H1 (cell line): Measurements from ENCODE around the gene RGS6. TPM values are rescaled to one million over a fixed set of nuclear protein-coding genes. Genes with fewer than 3 reads are reported as not detected.

Experiments
- CTCF ChIA-PET: fragments of 300-600 bp; sonication (Branson Sonifier 250); formaldehyde crosslinking; loops from one replicate; lab custom pipeline; 2021; ENCODE audit not compliant: partially characterized antibody; lab: Charles Lee
- POLR2A ChIA-PET: fragments of 300-600 bp; sonication (Branson Sonifier 250); formaldehyde crosslinking; loops from one replicate; lab custom pipeline; 2021; ENCODE audit warnings: inconsistent platforms; ENCODE audit not compliant: partially characterized antibody; lab: Charles Lee
- DNase-seq, 2 experiments: peaks; one replicate each; pipeline versions ENCODE4 v3.0.0 to v3.0.0-alpha.2; 2010 to 2022; ENCODE audit warnings: low spot score in 2 of 2, low read depth in 1 of 2, mixed read lengths in 1 of 2
- FAIRE-seq: peaks from 2 replicates; lab custom pipeline; 2011; peaks lifted over from hg19 to GRCh38; lab: Jason Lieb, UNC
- H2AFZ ChIP-seq: 2 replicates; pipeline ENCODE4 v1.8.1; 2012; ENCODE audit warnings: low read length, inconsistent platforms
- H2AK5ac ChIP-seq: 2 replicates; pipeline ENCODE4 v1.6.1; 2013; ENCODE audit warnings: low read depth, low read length
- H2BK120ac ChIP-seq: replicated peaks from 2 replicates; pipeline ENCODE3; 2013; ENCODE audit warnings: low read depth, low read length, inconsistent platforms
- H2BK12ac ChIP-seq: 2 replicates; pipeline ENCODE4 v1.6.1; 2013; ENCODE audit warnings: low read depth, low read length
- H2BK15ac ChIP-seq: 2 replicates; pipeline ENCODE4 v1.6.1; 2013; ENCODE audit warnings: low read length
- H2BK20ac ChIP-seq: 2 replicates; pipeline ENCODE4 v1.6.1; 2013; ENCODE audit warnings: low read length
- H2BK5ac ChIP-seq: 2 replicates; pipeline ENCODE4 v1.6.1; 2013; ENCODE audit warnings: low read depth, low read length
- H3K14ac ChIP-seq: 2 replicates; pipeline ENCODE4 v1.6.1; 2013; ENCODE audit warnings: inconsistent platforms; ENCODE audit not compliant: insufficient read length
- H3K18ac ChIP-seq: 2 replicates; pipeline ENCODE4 v1.6.1; 2013; ENCODE audit warnings: low read length; ENCODE audit errors: extremely low read depth
- H3K23ac ChIP-seq: 2 replicates; pipeline ENCODE4 v1.6.1; 2013; ENCODE audit warnings: inconsistent platforms; ENCODE audit not compliant: insufficient read length
- H3K23me2 ChIP-seq: 2 replicates; pipeline ENCODE4 v1.6.1; 2013; ENCODE audit warnings: low read depth, low read length
- H3K27ac ChIP-seq: 2 replicates; pipeline ENCODE4 v1.6.1; 2011; ENCODE audit warnings: low read depth, low read length, inconsistent platforms
- H3K27me3 ChIP-seq, 4 experiments: replicated peaks in 1 of 4; 1 replicate in 1 of 4; 2 replicates in 3 of 4; pipeline versions ENCODE4 v1.6.1 to v1.8.1; 2011 to 2013; ENCODE audit warnings: low read length in 3 of 4, mild to moderate bottlenecking in 3 of 4, inconsistent platforms in 2 of 4, mixed read lengths in 2 of 4, moderate library complexity in 1 of 4; ENCODE audit not compliant: control insufficient read depth in 3 of 4, insufficient read depth in 3 of 4; ENCODE audit errors: extremely low read depth in 1 of 4
- H3K36me3 ChIP-seq, 4 experiments: 2 replicates each; pipeline versions ENCODE4 v1.6.1 to v1.8.1; 2011 to 2013; ENCODE audit warnings: mild to moderate bottlenecking in 4 of 4, low read length in 3 of 4, moderate library complexity in 2 of 4, control low read depth in 1 of 4, inconsistent platforms in 1 of 4; ENCODE audit not compliant: insufficient read depth in 4 of 4, control insufficient read depth in 2 of 4
- H3K4ac ChIP-seq: replicated peaks from 2 replicates; pipeline ENCODE3; 2013; ENCODE audit warnings: low read length, low read depth, mixed read lengths, inconsistent platforms; ENCODE audit not compliant: insufficient read length
- H3K4me1 ChIP-seq, 4 experiments: replicated peaks in 1 of 4; 1 replicate in 1 of 4; 2 replicates in 3 of 4; pipeline versions ENCODE4 v1.6.1 to v1.8.1; 2011 to 2013; ENCODE audit warnings: low read length in 3 of 4, inconsistent platforms in 2 of 4, mixed read lengths in 1 of 4; ENCODE audit not compliant: insufficient read depth in 4 of 4, control insufficient read depth in 3 of 4
- H3K4me2 ChIP-seq, 2 experiments: 2 replicates each; pipeline versions ENCODE4 v1.6.1 to v1.8.1; 2011 to 2013; ENCODE audit warnings: low read depth in 2 of 2, low read length in 2 of 2, control low read depth in 1 of 2, inconsistent platforms in 1 of 2, mild to moderate bottlenecking in 1 of 2; ENCODE audit not compliant: insufficient read depth in 1 of 2
- H3K4me3 ChIP-seq, 4 experiments: fragments of 200-600, 300-600 bp in 1 of 4; sonication (generic), shearing (Covaris generic), sonication (Bioruptor Twin) in 1 of 4; 2 replicates each; pipeline versions ENCODE4 v1.5.1 to v1.8.1; 2011 to 2016; ENCODE audit warnings: low read length in 4 of 4, low read depth in 3 of 4, control low read depth in 2 of 4, inconsistent platforms in 2 of 4, mild to moderate bottlenecking in 2 of 4, mixed read lengths in 1 of 4, moderate library complexity in 1 of 4; ENCODE audit not compliant: insufficient read depth in 2 of 4; ENCODE audit errors: extremely low read depth in 1 of 4
- H3K56ac ChIP-seq: replicated peaks from 2 replicates; pipeline ENCODE3; 2013; ENCODE audit warnings: low read depth, mild to moderate bottlenecking, mixed read lengths, low read length, inconsistent platforms; ENCODE audit not compliant: insufficient read length
- H3K79me1 ChIP-seq: 2 replicates; pipeline ENCODE4 v1.6.1; 2013; ENCODE audit warnings: low read depth, low read length, control low read depth
- H3K79me2 ChIP-seq, 2 experiments: 2 replicates each; pipeline versions ENCODE4 v1.6.1 to v1.8.1; 2012 to 2013; ENCODE audit warnings: low read length in 2 of 2, mild to moderate bottlenecking in 2 of 2, inconsistent platforms in 1 of 2; ENCODE audit not compliant: insufficient read depth in 2 of 2, control insufficient read depth in 1 of 2
- H3K9ac ChIP-seq, 4 experiments: replicated peaks in 1 of 4; 1 replicate in 1 of 4; 2 replicates in 3 of 4; pipeline versions ENCODE4 v1.6.1 to v1.8.1; 2011 to 2013; ENCODE audit warnings: low read depth in 3 of 4, low read length in 3 of 4, control low read depth in 2 of 4, mild to moderate bottlenecking in 2 of 4, moderate library complexity in 2 of 4, inconsistent platforms in 1 of 4; ENCODE audit errors: extremely low read depth in 1 of 4
- H3K9me3 ChIP-seq, 2 experiments: 2 replicates each; pipeline versions ENCODE4 v1.6.1 to v1.8.1; 2012 to 2013; ENCODE audit warnings: mild to moderate bottlenecking in 2 of 2, moderate library complexity in 2 of 2, control low read depth in 1 of 2, inconsistent platforms in 1 of 2, low read depth in 1 of 2, low read length in 1 of 2, mixed read lengths in 1 of 2; ENCODE audit not compliant: insufficient read depth in 2 of 2
- H4K20me1 ChIP-seq, 2 experiments: replicated peaks in 1 of 2; 2 replicates each; pipeline versions ENCODE3 to v1.8.1; 2011 to 2013; ENCODE audit warnings: inconsistent platforms in 2 of 2, low read length in 2 of 2, mild to moderate bottlenecking in 1 of 2; ENCODE audit not compliant: insufficient read depth in 2 of 2, control insufficient read depth in 1 of 2
- H4K5ac ChIP-seq: 2 replicates; pipeline ENCODE4 v1.6.1; 2013; ENCODE audit warnings: low read length, low read depth, mixed read lengths, inconsistent platforms; ENCODE audit not compliant: insufficient read length
- H4K8ac ChIP-seq: 2 replicates; pipeline ENCODE4 v1.8.0; 2013; ENCODE audit warnings: mild to moderate bottlenecking, moderate library complexity, low read length, inconsistent platforms; ENCODE audit not compliant: insufficient read depth; ENCODE audit errors: extremely low read depth
- H4K91ac ChIP-seq: replicated peaks from 2 replicates; pipeline ENCODE3; 2013; ENCODE audit warnings: low read length, mixed read lengths, inconsistent platforms; ENCODE audit not compliant: insufficient read length
- ATF3 ChIP-seq: IDR thresholded peaks from 2 replicates; pipeline ENCODE4 v1.6.1; 2011; ENCODE audit warnings: low read depth, mild to moderate bottlenecking, low read length; ENCODE audit not compliant: insufficient read depth
- CBX5 ChIP-seq: fragments of 300-800, 300-1000 bp; sonication (generic); IDR thresholded peaks from 2 replicates; pipeline ENCODE4 v1.7.1; 2016; ENCODE audit warnings: antibody characterized with exemption, low read length, low read depth
- CHD2 ChIP-seq: IDR thresholded peaks from 2 replicates; pipeline ENCODE4 v1.6.1; 2012; ENCODE audit warnings: low read length, improper control_type of control experiment
- EGR1 ChIP-seq: IDR thresholded peaks from 2 replicates; pipeline ENCODE4 v1.6.1; 2011; ENCODE audit warnings: low read depth, low read length, borderline replicate concordance
- RBBP5 ChIP-seq: IDR thresholded peaks from 2 replicates; pipeline ENCODE4 v1.7.1; 2012; ENCODE audit warnings: low read depth, mild to moderate bottlenecking, inconsistent platforms, low read length, moderate library complexity, borderline replicate concordance
- SP1 ChIP-seq: IDR thresholded peaks from 2 replicates; pipeline ENCODE4 v1.6.1; 2011; ENCODE audit warnings: low read depth, low read length
- TCF12 ChIP-seq: IDR thresholded peaks from 2 replicates; pipeline ENCODE4 v1.6.1; 2011; ENCODE audit warnings: low read depth, mild to moderate bottlenecking, low read length
- TEAD4 ChIP-seq: IDR thresholded peaks from 2 replicates; pipeline ENCODE4 v1.6.1; 2012; ENCODE audit warnings: low read depth, low read length, inconsistent platforms, mixed read lengths
- USF2 ChIP-seq: IDR thresholded peaks from 2 replicates; pipeline ENCODE4 v1.6.1; 2011; ENCODE audit warnings: low read length, improper control_type of control experiment
- WGBS, 2 experiments: shearing (Covaris generic) in 1 of 2; methylation state at CpG; one replicate each; pipeline versions ENCODE4 v1.1.6 to v1.1.7; 2013 to 2015; ENCODE audit warnings: low lambda C conversion rate in 2 of 2, mixed read lengths in 2 of 2, inconsistent platforms in 1 of 2, low coverage in 1 of 2, missing lambda C conversion rate in 1 of 2; ENCODE audit not compliant: insufficient replicate concordance in 2 of 2, insufficient coverage in 1 of 2, insufficient read length in 1 of 2; ENCODE audit errors: extremely low coverage in 1 of 2, missing lambda C conversion rate in 1 of 2; 5-methylcytosine and 5-hydroxymethylcytosine counted together
- polyA plus RNA-seq, 7 experiments: library from polyadenylated mRNA; depleted of rRNA in 3 of 7; stranded (reverse) in 5 of 7; unstranded in 2 of 7; fragments of >200 nt in 5 of 7; fragments of 200-250 nt in 2 of 7; gene quantifications; 1 replicate in 5 of 7; 2 replicates in 1 of 7; 4 replicates in 1 of 7; pipeline versions ENCODE4 v1.2.1 to v1.2.3, GENCODE V29; 2011 to 2013; ENCODE audit warnings: missing spikeins in 2 of 7, mixed read lengths in 2 of 7
- total RNA-seq: library from RNA; stranded (reverse); fragmentation: NEBNext Ultra II Directional; extraction: Animal tissue kit (Norgen Biotek cat#: 25700); gene quantifications from 2 replicates; pipeline ENCODE4 v1.2.1, GENCODE V29; 2021
- TF ChIP-seq, protein P1 (sequence below): IDR thresholded peaks from 2 replicates; pipeline ENCODE4 v1.6.1; 2012; ENCODE audit warnings: inconsistent platforms

The RGS6 gene
- total and polyA plus RNA-seq, 2 of the 8 experiments (the other 6 are each of a cell fraction or from before 2014, with no cell fraction given): 0.26 to 1.1 TPM

GRCh38 chr14:72454388-72455160 lies 522.3 kb downstream of the RGS6 start:
- H2BK120ac ChIP-seq: no peak overlapping the region
- no peak overlapping the region for H2BK15ac ChIP-seq
- DNase-seq (no peak), FAIRE-seq (no peak)
- peaks cover 0 to 4% (median 0%) of the 10 kb centered on the region in 4 experiments; a peak in 1 of 7 replicates for H3K4me1 ChIP-seq
- no peak overlapping the region for H2AFZ ChIP-seq
- WGBS, 2 experiments: 96% methylated on average over 3 of the region's 3 CpGs; no CpG with 5 or more reads in 1 of the 2 experiments
- no peaks in the 10 kb centered on the region for H4K20me1 ChIP-seq
- H3K18ac ChIP-seq: no peak overlapping the region
- H2BK12ac ChIP-seq: no peak overlapping the region
- H2BK5ac ChIP-seq: no peak overlapping the region
- H3K14ac ChIP-seq: no peak overlapping the region
- H2AK5ac ChIP-seq: no peak overlapping the region
- H3K9me3 ChIP-seq: no peaks in the 10 kb centered on the region
- H3K4ac ChIP-seq: no peak overlapping the region
- no peak overlapping the region for H3K56ac ChIP-seq
- H3K23me2 ChIP-seq: no peaks in the 10 kb centered on the region; the same call in 1 of the 2 replicates
- no peaks in the 10 kb centered on the region for H3K36me3 ChIP-seq
- POLR2A ChIA-PET: no interaction called here
- no peaks in the 10 kb centered on the region for H3K79me2 ChIP-seq
- no peak overlapping the region for H3K27ac ChIP-seq
- CTCF ChIA-PET: interaction anchor here (0.7 kb wide), 1 partner anchor 18 kb away, joined by 3 read pairs; no protein-coding TSS in a partner anchor
- no peak overlapping the region for H3K4me2 ChIP-seq
- no peak overlapping the region for H3K9ac ChIP-seq
- H3K79me1 ChIP-seq: no peaks in the 10 kb centered on the region
- H4K5ac ChIP-seq: no peak overlapping the region
- H3K4me3 ChIP-seq: no peak overlapping the region
- H2BK20ac ChIP-seq: no peak overlapping the region
- no peaks in the 10 kb centered on the region for H3K27me3 ChIP-seq
- H3K23ac ChIP-seq: no peak overlapping the region
- H4K8ac ChIP-seq: no peak overlapping the region
- no peak overlapping the region for H4K91ac ChIP-seq
- TF ChIP-seq, protein P1, sequence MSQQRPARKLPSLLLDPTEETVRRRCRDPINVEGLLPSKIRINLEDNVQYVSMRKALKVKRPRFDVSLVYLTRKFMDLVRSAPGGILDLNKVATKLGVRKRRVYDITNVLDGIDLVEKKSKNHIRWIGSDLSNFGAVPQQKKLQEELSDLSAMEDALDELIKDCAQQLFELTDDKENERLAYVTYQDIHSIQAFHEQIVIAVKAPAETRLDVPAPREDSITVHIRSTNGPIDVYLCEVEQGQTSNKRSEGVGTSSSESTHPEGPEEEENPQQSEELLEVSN: no peak
- no peak for TF ChIP-seq CHD2
- no peak for TF ChIP-seq TCF12
- TF ChIP-seq RBBP5: no peak
- no peak for TF ChIP-seq TEAD4
- no peak for TF ChIP-seq SP1
- no peak for TF ChIP-seq CBX5
- no peak for TF ChIP-seq ATF3
- no peak for TF ChIP-seq EGR1
- TF ChIP-seq USF2: no peak
